NCI-H510A treated with DMSO at 0.1 percent for 48 hours (cell line): Measurements from ENCODE around the gene MTNR1A.
A peak's percentile ranks its signal among the peaks of the same experiment; 100 is the strongest.
"Not testable (repeated sequence)": the region's sequence is repeated elsewhere in the genome, so short reads cannot be mapped to it uniquely, and the experiment has no call there.

Source experiments
- DNase-seq: peaks from one replicate; lab custom pipeline; 2025; lab: John Stamatoyannopoulos, UW

MTNR1A gene

GRCh38 chr4:186561748-186562147 lies 6.4 kb upstream of the MTNR1A start:
- DNase-seq = no peak

- no peak for DNase-seq
These were observed 5.3 kb upstream of the MTNR1A start for GRCh38 chr4:186560647-186561046.

GRCh38 chr4:186557486-186557885 lies 2.1 kb upstream of the MTNR1A start:
- no peak for DNase-seq

DNA sequence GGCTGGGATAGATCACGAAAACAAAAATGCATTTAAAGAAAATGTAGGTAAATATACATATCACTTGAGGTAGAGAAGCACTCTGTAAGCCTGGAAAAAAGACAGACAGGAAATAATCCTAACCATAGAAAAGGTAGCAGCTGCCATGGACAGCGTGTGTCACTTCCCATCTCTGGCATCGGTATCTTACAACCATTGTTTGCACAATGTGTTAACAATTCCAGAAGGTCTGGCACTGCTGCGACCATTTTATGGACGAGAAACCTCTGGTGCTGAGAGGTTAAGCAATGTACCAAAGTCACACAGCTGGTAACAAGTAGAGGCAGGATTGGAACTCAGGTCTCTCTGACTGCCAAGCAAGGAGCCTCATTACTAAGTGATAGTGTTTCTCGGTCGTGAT lies 1.7 kb upstream of the MTNR1A start:
- DNase-seq = peak; percentile 11

DNA sequence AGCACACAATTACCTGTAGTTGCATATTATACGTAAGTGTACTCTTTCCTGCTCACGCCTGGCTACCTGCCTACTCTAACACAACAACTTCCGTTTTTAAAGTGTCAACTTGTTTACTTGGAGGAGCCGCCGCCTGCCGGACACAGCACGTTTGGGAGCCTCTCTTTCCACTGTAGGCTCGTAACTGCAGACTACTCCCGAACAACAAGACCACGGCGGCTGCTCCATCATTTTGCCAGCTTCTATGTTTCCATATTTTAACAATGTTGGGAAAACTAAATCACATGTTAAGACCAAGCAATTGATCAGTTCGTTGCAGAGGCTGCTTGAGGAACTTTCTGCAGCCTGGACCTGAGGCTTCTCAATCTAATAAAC lies 841 bp downstream of the MTNR1A start:
- DNase-seq = peak; percentile 67

- no peak for DNase-seq
These were observed 1.6 kb downstream of the MTNR1A start for GRCh38 chr4:186553717-186554116.

DNA sequence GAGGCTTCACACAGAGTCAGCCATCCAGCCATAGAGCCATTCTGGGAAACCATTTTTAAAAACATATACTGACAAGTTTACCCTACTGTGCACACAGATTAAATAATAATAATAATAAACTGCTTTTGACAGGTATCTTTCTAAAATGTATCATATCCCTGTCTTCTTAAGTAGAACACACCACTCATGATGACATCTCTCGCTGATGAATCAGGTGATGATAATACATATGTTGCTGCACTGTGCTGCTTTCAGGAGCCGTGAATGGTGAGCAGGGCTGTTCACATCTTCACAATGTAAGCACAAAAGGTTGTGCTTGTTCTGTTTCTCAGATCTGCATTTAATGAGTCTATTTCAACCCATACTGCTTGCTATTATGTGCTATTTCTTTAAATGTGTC lies 3.5 kb downstream of the MTNR1A start:
- no peak for DNase-seq

DNA sequence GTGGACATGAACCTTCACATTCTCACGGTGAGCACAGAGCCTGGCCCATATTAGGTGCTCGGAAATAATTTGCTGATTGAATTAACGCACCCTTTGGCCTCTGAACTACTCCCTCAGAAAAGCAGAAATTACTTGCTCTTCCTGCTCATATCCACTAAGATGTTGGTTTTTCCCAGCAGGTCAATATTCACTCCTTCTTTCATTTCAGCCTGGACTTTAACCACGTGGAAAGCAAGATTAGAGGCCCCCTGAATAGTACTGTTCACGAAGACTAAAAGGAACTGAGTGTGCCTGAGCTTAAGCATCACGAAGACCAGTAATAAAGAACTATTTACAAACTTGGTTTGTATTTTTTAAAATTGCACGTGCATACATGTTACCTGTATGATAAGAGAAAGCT lies 9.9 kb downstream of the MTNR1A start:
- no peak for DNase-seq

- DNase-seq = no peak
These were observed 12.2 kb downstream of the MTNR1A start for GRCh38 chr4:186543206-186543605.

DNA sequence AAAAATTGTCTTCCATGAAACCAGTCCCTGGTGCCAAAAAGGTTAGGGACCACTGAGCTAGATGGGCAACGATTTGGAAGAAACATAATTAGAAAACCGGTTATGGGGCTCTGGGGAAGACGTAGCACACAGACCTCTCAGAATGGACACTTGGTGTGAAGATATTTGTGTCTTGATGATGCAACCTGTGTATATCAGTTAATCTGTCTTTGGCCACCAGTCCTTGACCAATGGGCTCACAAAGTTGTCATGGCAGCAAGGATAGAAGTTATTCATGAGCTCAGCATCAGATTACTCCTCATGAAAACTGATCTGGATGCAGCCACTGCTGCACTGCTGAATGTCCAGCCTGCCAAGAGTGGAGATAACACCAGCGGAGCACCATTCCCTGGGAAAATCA lies 13.6 kb downstream of the MTNR1A start:
- DNase-seq = no peak

DNA sequence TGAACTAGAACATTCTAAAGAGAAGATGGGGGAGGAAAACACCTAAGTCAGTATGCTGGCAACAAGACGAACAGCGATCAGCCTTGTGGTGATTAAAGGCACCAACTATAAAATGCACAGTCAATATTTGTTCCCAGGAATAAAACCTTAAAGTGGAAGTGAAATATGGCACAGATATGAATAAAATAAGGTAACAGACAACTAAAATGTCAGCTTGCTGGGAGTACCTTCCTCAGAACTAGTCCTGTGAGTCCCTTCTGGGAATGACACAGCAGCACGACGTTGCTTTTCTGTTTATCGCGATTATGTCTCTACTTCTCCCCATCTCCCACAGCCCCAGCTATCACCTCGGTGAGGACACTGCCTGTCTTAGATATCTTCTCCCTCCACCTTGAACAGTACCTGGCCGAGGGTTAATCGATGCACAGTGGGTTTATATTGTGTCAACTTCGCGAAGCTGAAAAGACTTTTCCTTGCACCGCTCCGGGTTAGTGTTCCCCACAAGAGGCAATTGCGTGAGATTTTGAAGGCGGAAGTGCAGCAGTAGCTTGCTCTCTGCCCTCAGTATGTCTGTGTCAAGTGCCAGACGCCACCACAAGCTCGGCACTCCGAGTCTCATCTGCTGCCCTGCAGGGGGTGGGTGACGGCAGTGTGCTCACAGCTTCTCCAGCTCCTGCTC lies 17.4 kb downstream of the MTNR1A start:
- peak; percentile 59 for DNase-seq

- no peak for DNase-seq
These were observed 19.1 kb downstream of the MTNR1A start for GRCh38 chr4:186536285-186536684.

- DNase-seq = no peak
These were observed 21.3 kb downstream of the MTNR1A start for GRCh38 chr4:186534056-186534455.

- not testable (repeated sequence) for DNase-seq
These were observed 31.4 kb downstream of the MTNR1A start for GRCh38 chr4:186523927-186524326.

- no peak for DNase-seq
These were observed 39.1 kb downstream of the MTNR1A start for GRCh38 chr4:186516287-186516686.

- DNase-seq = no peak
These were observed 41.0 kb downstream of the MTNR1A start for GRCh38 chr4:186514271-186514950.

DNA sequence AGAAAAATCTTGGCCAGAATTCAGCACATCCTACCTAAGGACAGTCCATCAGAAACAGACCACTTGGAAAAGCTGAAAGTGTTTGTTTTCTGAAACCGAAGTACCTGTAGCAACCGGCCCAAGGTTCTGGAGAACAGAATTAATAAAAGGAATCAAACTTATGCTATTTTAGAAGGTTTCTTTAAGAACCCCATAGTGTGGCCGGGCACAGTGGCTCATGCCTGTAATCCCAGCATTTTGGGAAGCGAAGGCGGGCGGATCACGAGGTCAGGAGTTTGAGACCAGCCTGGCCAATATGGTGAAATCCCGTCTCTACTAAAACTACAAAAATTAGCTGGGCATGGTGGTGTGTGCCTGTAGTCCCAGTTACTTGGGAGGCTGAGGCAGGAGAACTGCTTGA lies 50.6 kb downstream of the MTNR1A start:
- DNase-seq = not testable (repeated sequence)

DNA sequence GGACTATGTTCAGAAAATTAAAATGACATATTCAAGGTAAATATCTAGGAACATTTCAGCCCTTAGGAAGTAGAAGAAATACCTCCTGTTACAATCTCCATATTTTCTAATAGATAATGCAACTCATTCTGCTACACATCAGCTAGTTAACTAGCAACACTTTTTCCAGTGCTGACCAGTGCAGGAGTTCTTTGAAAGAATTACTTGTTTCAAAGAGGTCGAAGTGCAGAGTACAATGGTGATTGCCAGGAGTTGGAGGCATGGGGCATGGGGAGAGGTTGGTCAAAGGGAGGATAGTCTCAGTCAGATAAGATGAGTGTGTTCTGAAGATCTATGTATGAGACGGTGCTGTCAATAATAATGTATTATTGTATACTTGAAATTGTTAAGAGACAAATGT lies 53.1 kb downstream of the MTNR1A start:
- no peak for DNase-seq

GRCh38 chr4:186501554-186501953 lies 53.8 kb downstream of the MTNR1A start:
- no peak for DNase-seq

GRCh38 chr4:186500721-186501304 lies 54.6 kb downstream of the MTNR1A start:
- peak; percentile 71 for DNase-seq

DNA sequence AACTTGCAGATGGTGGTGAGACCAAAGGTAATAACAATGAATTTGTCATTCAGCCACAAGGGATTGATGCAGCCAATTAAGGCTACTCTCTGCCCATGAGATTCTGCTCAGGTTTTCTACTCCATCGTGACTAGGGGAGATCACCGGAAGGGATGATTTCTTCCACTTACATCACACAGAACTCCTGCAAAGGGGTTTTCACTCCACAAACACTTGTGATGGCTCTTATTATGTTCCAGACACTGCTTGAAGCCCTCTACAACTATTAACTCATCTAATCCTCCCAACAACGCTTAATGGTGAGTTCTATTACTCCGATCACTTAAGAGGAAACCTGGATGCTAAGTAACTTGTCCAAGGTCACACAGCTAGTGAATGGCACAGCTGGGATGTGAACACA lies 55.9 kb downstream of the MTNR1A start:
- DNase-seq = no peak

GRCh38 chr4:186497043-186497442 lies 58.3 kb downstream of the MTNR1A start:
- no peak for DNase-seq

- no peak for DNase-seq
These were observed 60.9 kb downstream of the MTNR1A start for GRCh38 chr4:186494496-186494895.

- no peak for DNase-seq
These were observed 67.6 kb downstream of the MTNR1A start for GRCh38 chr4:186487726-186488125.
